GM12878 (cell line): ENCODE data around the gene ARRDC5. TPM values are rescaled to one million over a fixed set of nuclear protein-coding genes. Genes with fewer than 3 reads are reported as not detected.

Experiments
- ATAC-seq: fragments of 200-7000 bp; cut with Tn5 transposase; 3 replicates; pipeline ENCODE4 v1.9.1; 2020; ENCODE audit warnings: mild to moderate bottlenecking, moderate library complexity
- BruUV-seq: library from RNA; stranded (reverse); fragments of 400-500 nt; replicated peaks from 2 replicates; lab custom pipeline; 2021; lab: Mats Ljungman, UMichigan
- CTCF ChIA-PET: fragments of 300-600 bp; sonication (Branson Sonifier 250); formaldehyde crosslinking; extraction: SDS; loops from one replicate; lab custom pipeline; 2021; ENCODE audit warnings: inconsistent platforms; lab: Yijun Ruan, JAX
- POLR2A ChIA-PET: fragments of 350-600 bp; formaldehyde crosslinking; extraction: SDS; loops from one replicate; lab custom pipeline; 2021; ENCODE audit warnings: inconsistent platforms; lab: Charles Lee
- RAD21 ChIA-PET: fragments of 300-600 bp; sonication (Branson Sonifier 250); formaldehyde crosslinking; loops from one replicate; lab custom pipeline; 2023; ENCODE audit warnings: antibody characterized with exemption; ENCODE audit not compliant: unreplicated experiment; lab: Charles Lee
- SMC1A ChIA-PET: fragments of 300-600 bp; sonication (Branson Sonifier 250); formaldehyde crosslinking; loops from one replicate; lab custom pipeline; 2023; ENCODE audit not compliant: unreplicated experiment, uncharacterized antibody; lab: Charles Lee
- DNase-seq: peaks from one replicate; pipeline ENCODE4 v3.0.0-alpha.2; 2011; ENCODE audit warnings: low read depth, low spot score
- FAIRE-seq: peaks from 3 replicates; lab custom pipeline; 2011; peaks lifted over from hg19 to GRCh38; lab: Jason Lieb, UNC
- H2AFZ ChIP-seq: 2 replicates; pipeline ENCODE4 v1.6.0; 2011; ENCODE audit warnings: low read depth, low read length, control low read depth; ENCODE audit not compliant: control insufficient read depth
- H3K27ac ChIP-seq: 2 replicates; pipeline ENCODE4 v1.5.1; 2011; ENCODE audit warnings: control low read depth; ENCODE audit not compliant: control insufficient read depth, insufficient read depth
- H3K27me3 ChIP-seq, 2 experiments: replicated peaks in 1 of 2; 2 replicates each; pipeline versions ENCODE4 v1.6.0 to v1.6.1; 2011; ENCODE audit warnings: low read length in 1 of 2; ENCODE audit not compliant: control insufficient read depth in 2 of 2, insufficient read depth in 2 of 2
- H3K36me3 ChIP-seq, 2 experiments: 2 replicates each; pipeline ENCODE4 v1.5.1; 2011; ENCODE audit warnings: low read length in 1 of 2; ENCODE audit not compliant: control insufficient read depth in 2 of 2, insufficient read depth in 2 of 2
- H3K4me1 ChIP-seq: 2 replicates; pipeline ENCODE4 v1.6.1; 2011; ENCODE audit warnings: mild to moderate bottlenecking, low read length, moderate library complexity, mixed read lengths; ENCODE audit not compliant: control insufficient read depth, insufficient read depth
- H3K4me2 ChIP-seq: 2 replicates; pipeline ENCODE4 v1.6.0; 2011; ENCODE audit warnings: control low read depth; ENCODE audit not compliant: control insufficient read depth, insufficient read depth
- H3K4me3 ChIP-seq: fragments of 200-600 bp; sonication (generic); 2 replicates; pipeline ENCODE4 v1.5.1; 2016
- H3K79me2 ChIP-seq: 2 replicates; pipeline ENCODE4 v1.6.0; 2011; ENCODE audit warnings: low read length; ENCODE audit not compliant: control insufficient read depth, insufficient read depth
- H3K9ac ChIP-seq: 2 replicates; pipeline ENCODE4 v1.8.0; 2011; ENCODE audit warnings: low read length, control low read depth, mixed read lengths; ENCODE audit not compliant: control insufficient read depth, insufficient read depth
- H3K9me3 ChIP-seq: replicated peaks from 3 replicates; pipeline ENCODE4 v1.5.1; 2011; ENCODE audit warnings: mild to moderate bottlenecking, low read length; ENCODE audit not compliant: control insufficient read depth, insufficient read depth
- H4K20me1 ChIP-seq: 2 replicates; pipeline ENCODE4 v1.6.0; 2011; ENCODE audit not compliant: control insufficient read depth, insufficient read depth
- BCL11A ChIP-seq: IDR thresholded peaks from 2 replicates; pipeline ENCODE4 v1.6.1; 2011; ENCODE audit warnings: low read depth, low read length
- CBFB ChIP-seq: IDR thresholded peaks from 2 replicates; pipeline ENCODE4 v1.6.1; 2016; ENCODE audit warnings: antibody characterized with exemption, low read depth
- CBX5 ChIP-seq: sonication (generic); IDR thresholded peaks from 2 replicates; pipeline ENCODE4 v1.6.1; 2016; ENCODE audit warnings: low read depth, moderate library complexity, mild to moderate bottlenecking, inconsistent platforms
- CUX1 ChIP-seq: IDR thresholded peaks from 2 replicates; pipeline ENCODE4 v1.6.1; 2012; ENCODE audit warnings: improper control_type of control experiment, low read depth, low read length; ENCODE audit not compliant: insufficient replicate concordance
- EGR1 ChIP-seq, 2 experiments: IDR thresholded peaks; 1 replicate in 1 of 2; 2 replicates in 1 of 2; pipeline ENCODE4 v1.6.1; 2011 to 2012; ENCODE audit warnings: low read depth in 2 of 2, low read length in 2 of 2, borderline replicate concordance in 1 of 2, mild to moderate bottlenecking in 1 of 2, moderate library complexity in 1 of 2
- IKZF1 ChIP-seq: fragments of 450-650 bp; conservative IDR thresholded peaks from 2 replicates; pipeline ENCODE4 v1.6.1; 2017; ENCODE audit warnings: antibody characterized with exemption, mild to moderate bottlenecking
- MEF2B ChIP-seq: fragments of 450-650 bp; IDR thresholded peaks from 2 replicates; pipeline ENCODE4 v1.6.1; 2018; ENCODE audit warnings: mild to moderate bottlenecking, moderate library complexity; ENCODE audit not compliant: partially characterized antibody, poor library complexity, severe bottlenecking
- MTA3 ChIP-seq: IDR thresholded peaks from 2 replicates; pipeline ENCODE4 v1.6.1; 2012; ENCODE audit warnings: low read length, inconsistent platforms, borderline replicate concordance
- NR2C2 ChIP-seq: IDR thresholded peaks from 2 replicates; pipeline ENCODE4 v1.6.1; 2011; ENCODE audit warnings: borderline replicate concordance, low read depth; ENCODE audit not compliant: control insufficient read depth, insufficient read length
- NRF1 ChIP-seq: conservative IDR thresholded peaks from 2 replicates; pipeline ENCODE4 v1.6.1; 2011; ENCODE audit warnings: mild to moderate bottlenecking, low read depth, low read length, improper control_type of control experiment
- RFX5 ChIP-seq: IDR thresholded peaks from 2 replicates; pipeline ENCODE4 v1.6.1; 2011; ENCODE audit warnings: low read depth, low read length, improper control_type of control experiment
- SUZ12 ChIP-seq: fragments of 200-600 bp; sonication (generic); IDR thresholded peaks from one replicate; pipeline ENCODE4 v1.6.1; 2018; ENCODE audit warnings: antibody characterized with exemption, mild to moderate bottlenecking; ENCODE audit not compliant: unreplicated experiment
- WRNIP1 ChIP-seq: IDR thresholded peaks from 2 replicates; pipeline ENCODE4 v1.6.1; 2011; ENCODE audit warnings: low read depth, low read length, improper control_type of control experiment, borderline replicate concordance
- ZBTB33 ChIP-seq: fragments of 450-650 bp; IDR thresholded peaks from 2 replicates; pipeline ENCODE4 v1.6.1; 2017; ENCODE audit warnings: mild to moderate bottlenecking
- ZNF622 ChIP-seq: fragments of 450-650 bp; IDR thresholded peaks from 2 replicates; pipeline ENCODE4 v1.6.1; 2017; ENCODE audit warnings: mild to moderate bottlenecking, inconsistent platforms
- WGBS: methylation state at CpG from one replicate; pipeline ENCODE4 v1.1.6; 2016; ENCODE audit warnings: low lambda C conversion rate; ENCODE audit not compliant: insufficient replicate concordance, insufficient coverage; ENCODE audit errors: missing lambda C conversion rate; 5-methylcytosine and 5-hydroxymethylcytosine counted together
- in situ Hi-C: fragments of 300-500 bp; cut with MboI; formaldehyde crosslinking; loops from 9 replicates; pipeline ENCODE4 v1.14.3; 2018; ENCODE audit warnings: mixed read lengths
- intact Hi-C: fragments of 100-400 bp; cut with micrococcal nuclease; formaldehyde crosslinking; loops from one replicate; pipeline ENCODE4 v1.14.2; 2022; ENCODE audit not compliant: unreplicated experiment
- polyA plus RNA-seq, 11 experiments: library from polyadenylated mRNA; depleted of rRNA in 4 of 11; unstranded in 6 of 11; stranded (reverse) in 5 of 11; fragments of >200 nt; fragmentation: Nextera tagmentation in 4 of 11; fragmentation: Illumina TruSeq in 1 of 11; extraction: Ambion mirVana in 4 of 11; extraction: Trizol in 1 of 11; gene quantifications; 1 replicate in 1 of 11; 2 replicates in 10 of 11; pipeline versions ENCODE4 v1.2.1 to v1.2.3, GENCODE V29; 2011 to 2016; ENCODE audit warnings: inconsistent platforms in 2 of 11, missing spikeins in 2 of 11, low read depth in 1 of 11
- total RNA-seq, 4 experiments: library from RNA; depleted of rRNA in 3 of 4; stranded (reverse); fragments of >200 nt in 3 of 4; fragmentation: Illumina TruSeq in 1 of 4; extraction: Trizol in 1 of 4; gene quantifications; 2 replicates each; pipeline versions ENCODE4 v1.2.1 to v1.2.3, GENCODE V29; 2013 to 2021
- TF ChIP-seq, protein P1 (sequence below): IDR thresholded peaks from 2 replicates; pipeline ENCODE4 v1.6.1; 2011; ENCODE audit warnings: borderline replicate concordance, low read depth, mild to moderate bottlenecking, moderate library complexity, mixed read lengths, low read length; ENCODE audit not compliant: insufficient read depth; ENCODE audit errors: extremely low read length

Gene ARRDC5
- total and polyA plus RNA-seq, 10 of the 15 experiments (the other 5 are each of a cell fraction or from before 2014, with no cell fraction given), result 0.03 to 0.38 (median 0.12) TPM; not detected in 2

DNA sequence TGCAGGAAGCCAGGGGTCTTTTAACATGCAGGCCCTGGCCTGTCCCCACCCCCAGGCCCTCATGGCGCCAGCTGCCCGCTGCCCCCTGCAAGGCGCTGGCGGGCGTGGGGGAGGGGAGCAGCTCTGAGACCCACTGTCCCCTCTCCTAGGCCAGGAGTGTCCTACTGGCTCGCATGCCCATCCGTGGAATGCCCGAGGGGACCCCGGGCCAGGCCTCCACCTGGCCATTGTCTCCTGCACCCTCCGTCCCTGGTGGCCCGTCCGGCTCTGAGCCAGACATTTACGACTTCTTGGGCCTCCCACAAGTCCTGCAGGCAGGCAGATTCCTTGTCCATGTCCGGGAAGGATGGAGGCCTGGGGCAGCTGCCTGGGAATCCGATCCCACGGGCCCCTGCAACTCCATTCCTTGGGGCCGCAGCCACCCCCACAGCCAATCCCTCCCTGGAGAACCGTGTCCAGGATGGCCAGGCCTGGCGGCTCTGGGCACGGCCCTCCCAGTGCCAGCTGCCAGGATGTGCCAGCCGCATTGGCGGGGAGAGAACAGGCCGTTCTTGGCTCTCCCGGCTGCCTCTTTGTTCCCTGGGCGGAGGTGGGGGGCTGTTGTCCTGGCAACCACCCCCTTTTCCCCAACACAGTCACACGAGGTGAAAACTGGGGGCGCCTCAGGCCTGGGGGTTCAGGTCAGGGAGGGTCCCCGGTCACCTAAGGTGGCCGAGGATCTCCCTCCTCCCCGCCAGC is 24.8 kb downstream of the ARRDC5 start:
- ChIA-PET CTCF (interaction anchor here (1.0 kb wide), 1 partner anchor 69 kb away, joined by 3 read pairs; no protein-coding TSS in a partner anchor), POLR2A (no interaction called here), SMC1A (no interaction called here), RAD21 (no interaction called here)
- WGBS, result 47% methylated on average over 27 of the region's 30 CpGs
- H3K27me3 ChIP-seq, result no peaks in the 10 kb centered on the region
- no peak for ATAC-seq
- H3K36me3 ChIP-seq, result no peaks in the 10 kb centered on the region
- in situ Hi-C loops (no loop called here), intact Hi-C loops (no loop called here)
- H3K9ac ChIP-seq, result no peak overlapping the region; the same call in 1 of the 2 replicates
- DNase-seq, result no peak
- H3K79me2 ChIP-seq, result no peaks in the 10 kb centered on the region
- H3K4me3 ChIP-seq, result no peak overlapping the region
- H3K27ac ChIP-seq, result no peak overlapping the region
- peaks cover 6% of the 10 kb centered on the region for H3K4me1 ChIP-seq
- no peaks in the 10 kb centered on the region for H3K9me3 ChIP-seq
- no peak for FAIRE-seq
- no peaks in the 10 kb centered on the region for H4K20me1 ChIP-seq
- no peak overlapping the region for H3K4me2 ChIP-seq
- no TSS peak for BruUV-seq
- TF ChIP-seq CUX1 (no peak), MEF2B (no peak), MTA3 (no peak), RFX5 (no peak), IKZF1 (no peak), NR2C2 (no peak), BCL11A (no peak), ZBTB33 (no peak), CBFB (no peak), EGR1 (IDR thresholded peaks at IDR 0.05; ENCODE audit: borderline replicate concordance in 1 of 2, low read depth in 2 of 2, low read length in 2 of 2) (no peak), SUZ12 (no peak), CBX5 (no peak), WRNIP1 (no peak), NRF1 (no peak), ZNF622 (no peak)
- TF ChIP-seq, protein P1, sequence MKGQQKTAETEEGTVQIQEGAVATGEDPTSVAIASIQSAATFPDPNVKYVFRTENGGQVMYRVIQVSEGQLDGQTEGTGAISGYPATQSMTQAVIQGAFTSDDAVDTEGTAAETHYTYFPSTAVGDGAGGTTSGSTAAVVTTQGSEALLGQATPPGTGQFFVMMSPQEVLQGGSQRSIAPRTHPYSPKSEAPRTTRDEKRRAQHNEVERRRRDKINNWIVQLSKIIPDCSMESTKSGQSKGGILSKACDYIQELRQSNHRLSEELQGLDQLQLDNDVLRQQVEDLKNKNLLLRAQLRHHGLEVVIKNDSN, result no peak
- TF ChIP-seq, all 136 proteins: peak for 0
- peak overlapping the region; percentile 65 for H2AFZ ChIP-seq
